Stimulated activated CD8-positive, alpha-beta memory T cell treated with anti-CD3 and anti-CD28 coated beads, Interleukin-15, amount 100 ng/mL, for 48 hours (primary cell): Measurements from ENCODE around the gene MCC.

Experiments
- DNase-seq, 2 donors: peaks; one replicate each; pipeline ENCODE4 v3.0.0-alpha.2; 2020; ENCODE audit warnings: low read depth in 2 of 2

The MCC gene

DNA sequence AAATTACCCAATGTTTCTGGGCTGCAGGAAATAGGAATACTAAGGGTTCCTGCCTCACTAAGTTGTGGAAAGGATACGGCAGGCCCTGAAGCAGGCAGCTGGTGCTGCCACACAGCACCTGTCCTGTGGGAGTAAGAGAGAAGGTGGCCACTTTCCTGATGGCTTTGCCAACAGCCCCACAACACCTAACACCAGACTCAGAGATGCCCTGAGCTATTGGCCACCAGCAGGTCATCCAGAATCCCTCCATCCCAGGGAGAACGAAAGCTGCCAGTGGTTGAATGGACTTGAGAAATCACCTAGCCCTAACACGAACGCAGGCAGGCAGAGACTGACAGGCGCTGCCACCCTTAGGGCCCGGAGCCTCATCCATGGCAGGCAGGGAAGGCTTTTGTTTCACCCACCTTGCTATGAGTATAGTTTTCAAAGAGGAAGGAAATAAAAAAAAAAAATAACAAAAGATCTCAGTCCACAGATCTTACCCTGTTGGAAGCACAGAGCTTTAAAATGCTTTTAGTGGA, 429.5 kb downstream of the MCC start:
- no peak for DNase-seq

- DNase-seq: no peak
Observed at GRCh38 chr5:113058269-113058668, 430.0 kb downstream of the MCC start.

DNA sequence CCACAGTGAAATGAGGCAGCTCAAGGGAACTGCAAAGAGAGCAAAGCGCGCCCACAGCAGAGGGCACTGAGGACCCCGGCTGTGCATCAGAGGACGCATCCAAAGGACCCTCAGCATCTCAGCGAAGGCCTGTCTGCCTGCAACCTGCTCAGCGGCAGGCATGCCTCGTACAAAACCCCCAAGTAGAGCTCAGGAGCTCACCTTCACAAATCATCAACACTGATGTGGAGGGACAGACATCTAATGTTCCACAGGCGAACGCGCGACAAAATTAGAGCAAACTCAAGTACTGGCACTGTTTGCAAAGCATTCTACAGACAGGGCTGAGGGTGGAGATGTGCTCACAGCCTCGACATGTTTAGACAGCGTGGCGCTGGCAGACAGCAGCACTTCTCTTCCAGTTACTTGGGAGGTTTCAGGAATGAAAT, 430.7 kb downstream of the MCC start:
- no peak for DNase-seq

DNA sequence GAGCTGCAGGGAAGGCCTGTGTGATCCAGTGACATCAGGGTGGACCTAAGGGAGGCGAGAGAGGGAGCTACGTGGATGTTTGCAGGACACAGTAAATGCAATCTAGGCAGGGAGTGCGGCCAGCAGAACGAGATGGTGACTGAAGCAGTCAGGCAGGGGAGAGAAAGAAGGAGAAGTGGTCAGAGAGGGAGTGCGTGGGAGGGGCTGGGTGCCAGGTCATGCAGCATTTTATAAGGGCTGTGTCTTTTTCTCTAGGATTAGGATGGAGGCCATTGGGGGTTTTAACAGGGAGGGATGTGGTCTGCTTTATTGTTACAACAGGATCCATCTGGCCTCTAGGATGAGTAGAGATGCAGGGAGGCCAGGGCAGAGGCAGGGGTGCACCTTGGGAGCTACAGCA, 431.3 kb downstream of the MCC start:
- no peak for DNase-seq

GRCh38 chr5:113054899-113055298, 433.4 kb downstream of the MCC start:
- no peak for DNase-seq

DNA sequence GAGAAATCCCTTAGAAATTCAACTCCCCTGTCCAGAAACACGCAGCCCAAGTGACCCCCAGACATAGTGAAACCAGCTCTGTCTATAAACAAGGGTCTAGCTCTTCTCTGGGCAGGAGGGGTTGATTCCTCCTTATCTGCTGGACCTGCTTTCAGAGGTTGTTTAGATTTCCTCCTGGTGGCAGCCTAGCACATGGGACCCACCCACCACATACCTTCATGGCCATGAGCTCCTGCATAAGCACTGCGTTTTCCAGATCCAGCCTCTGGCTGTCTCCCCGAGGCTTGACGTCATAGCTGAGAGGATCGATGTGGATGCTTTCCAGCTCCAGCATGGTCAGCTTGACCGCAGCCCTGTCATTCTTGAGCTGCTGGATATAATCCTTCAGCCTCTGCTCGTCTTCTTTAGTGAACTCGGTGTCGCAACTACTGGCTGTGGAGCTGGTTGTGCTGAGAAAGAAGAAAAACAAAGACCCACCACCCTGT, 434.7 kb downstream of the MCC start:
- no peak for DNase-seq

DNA sequence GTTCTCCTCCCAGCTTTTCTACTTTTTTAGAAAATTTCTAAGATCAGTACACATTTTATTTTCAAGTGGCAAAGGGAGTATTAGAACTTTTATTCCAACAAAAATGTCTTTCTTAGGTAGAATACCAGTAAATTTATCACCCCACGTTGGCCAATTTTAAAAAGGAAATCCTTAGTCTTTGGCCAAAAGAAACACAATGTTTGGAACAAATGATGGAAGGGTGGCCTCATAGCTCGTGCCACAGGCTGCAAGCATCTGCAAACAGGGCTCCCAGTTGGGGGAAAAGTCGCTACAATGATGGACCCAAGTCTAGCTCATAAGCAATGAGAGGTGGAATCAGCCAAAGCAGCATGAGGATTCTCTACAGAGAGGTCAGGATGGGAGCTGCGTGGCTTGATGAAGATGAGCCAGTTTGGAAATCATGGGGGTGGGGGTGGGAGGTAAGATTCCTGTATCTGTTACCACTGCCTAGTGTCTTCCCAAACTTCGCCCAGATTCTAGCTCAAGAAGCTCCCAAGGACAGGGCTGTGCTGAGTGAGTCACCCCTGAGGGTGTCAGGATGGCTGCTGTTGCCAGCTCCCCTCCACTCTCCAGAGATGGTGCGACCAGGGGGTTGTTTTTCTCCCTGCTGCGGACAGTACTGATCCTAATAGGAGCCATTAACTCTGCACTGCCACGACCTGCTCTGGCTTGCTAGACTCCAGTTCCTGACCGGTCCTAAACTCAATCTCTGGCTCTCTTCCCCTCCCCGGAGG, 436.0 kb downstream of the MCC start:
- DNase-seq: no peak

- peak in 1 of 2 donors; percentile 10 for DNase-seq
Observed at GRCh38 chr5:113050721-113051382, 437.4 kb downstream of the MCC start.

- DNase-seq: no peak
Observed at GRCh38 chr5:113048931-113049330, 439.3 kb downstream of the MCC start.

DNA sequence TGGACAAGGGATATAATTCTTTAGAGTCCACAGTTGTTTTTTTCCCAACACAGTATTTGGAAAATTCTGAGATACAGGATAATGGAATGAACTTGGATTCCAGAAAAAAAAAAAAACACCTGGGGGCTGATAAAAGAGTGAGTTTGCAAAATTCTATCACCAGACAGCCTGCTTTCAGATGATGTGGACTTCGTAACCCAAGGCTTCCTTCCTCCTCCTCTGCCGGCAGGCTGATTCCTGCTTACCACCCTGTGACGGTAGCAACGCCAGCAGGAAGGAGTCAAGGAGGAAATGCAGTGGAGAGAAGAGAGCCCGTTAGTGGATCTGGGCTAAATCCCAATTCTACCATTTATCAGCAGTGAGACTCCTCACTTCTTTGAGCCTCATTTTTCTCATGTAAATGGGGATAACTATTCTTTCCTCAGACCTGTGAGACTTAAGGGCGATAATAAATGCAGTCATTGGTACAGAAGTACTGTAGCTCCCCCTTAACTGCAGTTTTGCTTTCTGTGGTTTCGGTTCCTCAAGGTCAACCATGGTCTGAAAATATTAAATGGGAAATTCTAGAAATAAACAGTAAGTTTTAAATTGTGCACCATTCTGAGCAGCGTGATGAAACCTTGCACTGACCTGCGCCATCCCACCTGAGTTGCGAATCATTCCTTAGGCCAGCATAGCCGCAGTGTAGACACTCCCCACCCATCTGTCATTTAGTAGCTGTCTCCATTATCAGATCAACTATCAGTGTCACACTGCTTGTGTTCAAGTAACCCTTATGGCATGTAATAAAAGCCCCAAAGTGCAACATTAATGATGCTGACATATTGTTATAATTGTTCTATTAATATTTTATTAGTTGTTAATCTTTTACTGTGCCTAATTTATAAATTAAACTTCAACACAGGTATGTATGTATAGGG, 440.3 kb downstream of the MCC start:
- DNase-seq: no peak

GRCh38 chr5:113047234-113047633, 441.0 kb downstream of the MCC start:
- DNase-seq: no peak

- no peak for DNase-seq
Observed at GRCh38 chr5:113044776-113045465, 443.3 kb downstream of the MCC start.

DNA sequence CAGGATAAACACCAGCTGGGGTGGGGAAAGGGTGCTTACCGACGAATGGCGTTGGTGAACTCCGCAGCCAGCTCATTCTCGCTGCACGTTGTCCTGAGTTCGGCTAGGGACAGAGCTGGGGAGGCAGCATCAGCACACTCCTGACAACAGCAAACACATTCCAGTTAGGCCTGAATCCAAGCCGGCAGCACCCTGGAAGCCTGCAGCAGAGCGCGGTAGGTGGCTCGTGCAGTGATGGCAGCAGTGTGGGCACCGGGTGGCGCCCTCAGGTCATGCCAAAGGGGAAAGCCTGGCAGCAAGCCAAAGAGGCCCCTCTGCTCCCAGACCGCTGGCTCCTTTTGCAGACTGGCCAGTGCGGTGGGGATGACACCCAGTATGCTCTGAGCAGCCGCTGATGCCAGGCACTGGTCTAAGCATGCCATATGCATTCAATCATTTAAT, 444.7 kb downstream of the MCC start:
- no peak for DNase-seq

GRCh38 chr5:113042491-113043243, 445.6 kb downstream of the MCC start:
- DNase-seq: no peak

DNA sequence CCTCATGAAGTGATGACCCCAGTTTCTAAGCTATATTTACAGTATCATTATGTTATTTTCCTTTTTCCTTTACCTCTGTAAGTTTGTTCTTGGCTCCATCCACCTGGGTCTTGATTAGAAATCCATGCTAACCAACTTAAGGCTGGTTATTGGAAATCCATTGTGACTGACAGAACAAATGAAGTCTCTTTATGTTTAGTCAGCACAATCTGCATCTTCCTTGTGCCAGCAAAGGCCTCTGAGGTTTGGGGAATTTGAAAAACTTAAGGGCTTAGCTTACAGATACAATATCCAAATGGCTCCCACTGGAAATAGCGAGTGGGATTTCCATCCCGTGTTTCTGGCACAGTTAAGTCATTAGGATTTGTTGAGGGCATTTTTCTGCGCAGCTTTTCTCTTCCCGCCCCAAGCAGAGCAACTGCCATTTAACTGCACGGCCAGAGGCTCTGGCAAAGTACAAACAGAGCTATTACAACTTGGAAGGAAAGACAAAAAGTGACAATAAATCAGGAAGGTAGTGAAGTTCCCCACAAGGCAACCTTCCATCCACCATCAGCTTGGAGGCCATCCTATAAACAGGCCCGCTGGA, 447.5 kb downstream of the MCC start:
- no peak for DNase-seq

GRCh38 chr5:113039934-113040285, 448.3 kb downstream of the MCC start:
- DNase-seq: no peak

GRCh38 chr5:113039229-113039933, 448.9 kb downstream of the MCC start:
- DNase-seq: no peak

GRCh38 chr5:113038714-113039113, 449.5 kb downstream of the MCC start:
- DNase-seq: no peak

GRCh38 chr5:113038136-113038535, 450.1 kb downstream of the MCC start:
- DNase-seq: no peak

DNA sequence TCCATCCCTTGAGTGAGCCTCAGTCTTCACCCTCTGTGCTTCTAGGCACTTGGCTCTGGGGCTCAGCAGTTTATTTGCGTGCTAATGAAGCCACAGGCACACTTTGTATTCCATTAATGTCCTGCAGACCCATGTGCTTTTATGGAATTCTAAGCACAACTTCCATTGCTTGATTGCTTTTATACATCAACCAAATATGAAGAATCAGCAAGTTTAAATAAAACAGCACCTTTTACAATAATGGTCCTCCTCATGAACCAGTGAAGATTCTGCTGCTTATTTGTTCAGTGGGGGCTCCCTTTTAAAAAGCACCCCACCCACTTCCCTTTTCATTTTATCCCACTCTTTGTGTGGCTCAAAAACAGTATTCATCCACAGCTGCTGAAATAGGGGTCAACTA, 451.4 kb downstream of the MCC start:
- DNase-seq: no peak
